ENCODE measurements around the gene DCBLD1.

DNA sequence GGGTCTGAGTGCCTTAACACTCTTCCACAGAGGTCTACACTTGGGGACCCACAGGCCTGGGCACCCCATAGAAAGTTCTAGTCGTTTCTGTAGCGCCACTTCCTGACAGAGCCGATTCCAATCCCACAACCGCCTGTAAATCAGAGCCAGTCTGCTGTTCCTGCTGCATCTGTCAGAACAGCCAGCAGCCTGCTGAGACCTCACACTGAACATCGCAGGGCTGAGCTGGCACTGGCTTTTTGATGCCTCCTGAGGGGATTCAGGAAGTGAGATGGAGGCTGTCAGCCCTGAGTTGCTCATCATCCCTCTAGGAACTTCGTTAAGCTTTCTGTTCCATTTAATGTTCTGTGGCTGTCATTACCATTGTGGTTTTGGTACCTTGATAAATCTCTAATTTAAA, 48.9 kb downstream of the DCBLD1 start:
- TF ChIP-seq, protein P1, sequence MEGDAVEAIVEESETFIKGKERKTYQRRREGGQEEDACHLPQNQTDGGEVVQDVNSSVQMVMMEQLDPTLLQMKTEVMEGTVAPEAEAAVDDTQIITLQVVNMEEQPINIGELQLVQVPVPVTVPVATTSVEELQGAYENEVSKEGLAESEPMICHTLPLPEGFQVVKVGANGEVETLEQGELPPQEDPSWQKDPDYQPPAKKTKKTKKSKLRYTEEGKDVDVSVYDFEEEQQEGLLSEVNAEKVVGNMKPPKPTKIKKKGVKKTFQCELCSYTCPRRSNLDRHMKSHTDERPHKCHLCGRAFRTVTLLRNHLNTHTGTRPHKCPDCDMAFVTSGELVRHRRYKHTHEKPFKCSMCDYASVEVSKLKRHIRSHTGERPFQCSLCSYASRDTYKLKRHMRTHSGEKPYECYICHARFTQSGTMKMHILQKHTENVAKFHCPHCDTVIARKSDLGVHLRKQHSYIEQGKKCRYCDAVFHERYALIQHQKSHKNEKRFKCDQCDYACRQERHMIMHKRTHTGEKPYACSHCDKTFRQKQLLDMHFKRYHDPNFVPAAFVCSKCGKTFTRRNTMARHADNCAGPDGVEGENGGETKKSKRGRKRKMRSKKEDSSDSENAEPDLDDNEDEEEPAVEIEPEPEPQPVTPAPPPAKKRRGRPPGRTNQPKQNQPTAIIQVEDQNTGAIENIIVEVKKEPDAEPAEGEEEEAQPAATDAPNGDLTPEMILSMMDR (IDR thresholded peaks at IDR 0.05; ENCODE audit: low read depth, low read length) = no peak
- no peak for TF ChIP-seq POLR2A (IDR thresholded peaks at IDR 0.05; ENCODE audit: extremely low read depth, insufficient read length)
- TF ChIP-seq, protein P2, sequence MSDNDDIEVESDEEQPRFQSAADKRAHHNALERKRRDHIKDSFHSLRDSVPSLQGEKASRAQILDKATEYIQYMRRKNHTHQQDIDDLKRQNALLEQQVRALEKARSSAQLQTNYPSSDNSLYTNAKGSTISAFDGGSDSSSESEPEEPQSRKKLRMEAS (IDR thresholded peaks at IDR 0.05; ENCODE audit: low read depth, low read length) = no peak
- no peak for TF ChIP-seq MYC (IDR thresholded peaks at IDR 0.05; ENCODE audit: low read depth, low read length)
